GM21447 (cell line): ENCODE data around the gene SMIM35.

Experiments used
- ATAC-seq: cut with Tn5 transposase; IDR thresholded peaks from one replicate; pipeline ENCODE4 v1.9.1; 2021; ENCODE audit not compliant: unreplicated experiment

Gene SMIM35

GRCh38 chr11:118046051-118046963 lies 40.5 kb downstream of the SMIM35 start:
- no peak for ATAC-seq

GRCh38 chr11:118045191-118045590 lies 41.6 kb downstream of the SMIM35 start:
- no peak for ATAC-seq

GRCh38 chr11:118042796-118043195 lies 44.0 kb downstream of the SMIM35 start:
- ATAC-seq = no peak

GRCh38 chr11:118042141-118042540 lies 44.6 kb downstream of the SMIM35 start:
- ATAC-seq = no peak

GRCh38 chr11:118033443-118033842 lies 53.3 kb downstream of the SMIM35 start:
- peak; percentile 58 for ATAC-seq

- ATAC-seq = no peak
Measured at GRCh38 chr11:118028626-118029025, 58.1 kb downstream of the SMIM35 start.

GRCh38 chr11:118027694-118028093 lies 59.1 kb downstream of the SMIM35 start:
- ATAC-seq = no peak

- no peak for ATAC-seq
Measured at GRCh38 chr11:118021146-118021545, 65.6 kb downstream of the SMIM35 start.

- ATAC-seq = no peak
Measured at GRCh38 chr11:118018401-118018800, 68.4 kb downstream of the SMIM35 start.

- ATAC-seq = no peak
Measured at GRCh38 chr11:118017631-118018315, 69.0 kb downstream of the SMIM35 start.

GRCh38 chr11:118017111-118017510 lies 69.7 kb downstream of the SMIM35 start:
- ATAC-seq = no peak

- no peak for ATAC-seq
Measured at GRCh38 chr11:118016104-118016503, 70.7 kb downstream of the SMIM35 start.

GRCh38 chr11:118015385-118015841 lies 71.3 kb downstream of the SMIM35 start:
- no peak for ATAC-seq

GRCh38 chr11:118014022-118014421 lies 72.7 kb downstream of the SMIM35 start:
- no peak for ATAC-seq

GRCh38 chr11:118012083-118012669 lies 74.6 kb downstream of the SMIM35 start:
- no peak for ATAC-seq

- ATAC-seq = peak; percentile 78
Measured at GRCh38 chr11:118010738-118011461, 75.9 kb downstream of the SMIM35 start.

- ATAC-seq = peak; percentile 1
Measured at GRCh38 chr11:118009864-118010737, 76.7 kb downstream of the SMIM35 start.

- ATAC-seq = no peak
Measured at GRCh38 chr11:118008271-118008911, 78.4 kb downstream of the SMIM35 start.

GRCh38 chr11:118007563-118008270 lies 79.0 kb downstream of the SMIM35 start:
- peak; percentile 46 for ATAC-seq
